Heart right ventricle (tissue), 16 donors: Measurements from ENCODE around the gene GNA12. TPM values are rescaled to one million over a fixed set of nuclear protein-coding genes. Genes with fewer than 3 reads are reported as not detected.

Source experiments
- ATAC-seq, 8 donors: fragments of 200-7000 bp; cut with Tn5 transposase; one replicate each; pipeline ENCODE4 v1.9.1; 2020; ENCODE audit warnings: mild to moderate bottlenecking in 8 of 8, moderate library complexity in 8 of 8, moderate number of reproducible peaks in 1 of 8
- DNase-seq, 2 donors: peaks; one replicate each; pipeline ENCODE4 v3.0.0-alpha.2; 2020
- H3K27ac ChIP-seq, 10 donors: fragments of 200-600 bp; sonication (generic) in 2 of 10; one replicate each; pipeline versions ENCODE4 v1.5.0 to v1.8.0; 2020 to 2022; ENCODE audit warnings: mild to moderate bottlenecking in 3 of 10
- H3K27me3 ChIP-seq, 7 donors: fragments of 200-600 bp; one replicate each; pipeline ENCODE4 v1.8.0; 2021 to 2022; ENCODE audit warnings: mild to moderate bottlenecking in 2 of 7
- H3K36me3 ChIP-seq, 9 donors: fragments of 200-600 bp; sonication (generic) in 1 of 9; one replicate each; pipeline versions ENCODE4 v1.5.0 to v1.8.0; 2020 to 2022; ENCODE audit warnings: mild to moderate bottlenecking in 2 of 9
- H3K4me1 ChIP-seq, 9 donors: fragments of 200-600 bp; sonication (generic) in 1 of 9; one replicate each; pipeline versions ENCODE4 v1.5.0 to v1.8.0; 2020 to 2022; ENCODE audit warnings: mild to moderate bottlenecking in 4 of 9
- H3K4me3 ChIP-seq, 10 donors: fragments of 200-600 bp; sonication (generic) in 2 of 10; one replicate each; pipeline versions ENCODE4 v1.5.0 to v1.8.0; 2020 to 2022; ENCODE audit warnings: mild to moderate bottlenecking in 7 of 10, moderate library complexity in 2 of 10
- H3K9me3 ChIP-seq, 11 donors: fragments of 200-600 bp in 10 of 11; sonication (generic) in 2 of 11; one replicate each; pipeline versions ENCODE4 v1.5.0 to v1.8.0; 2013 to 2022; ENCODE audit warnings: mild to moderate bottlenecking in 2 of 11, control low read depth in 1 of 11, moderate library complexity in 1 of 11
- CTCF ChIP-seq, 9 donors: fragments of 200-600 bp; sonication (generic) in 2 of 9; IDR thresholded peaks; one replicate each; pipeline versions ENCODE4 v1.5.0 to v1.8.0; 2021 to 2022; ENCODE audit warnings: antibody characterized with exemption in 9 of 9, mild to moderate bottlenecking in 5 of 9, moderate library complexity in 1 of 9
- WGBS, 2 donors: extraction: QIAGEN DNeasy Blood & Tissue Kit; methylation state at CpG; one replicate each; pipeline ENCODE4 v1.1.7; 2013; ENCODE audit warnings: inconsistent platforms in 1 of 2; 5-methylcytosine and 5-hydroxymethylcytosine counted together
- intact Hi-C, 10 donors: fragments of 100-400 bp; cut with DNase I; formaldehyde crosslinking; loops; one replicate each; pipeline versions ENCODE4 v1.11.1 to v1.14.2; 2022
- polyA plus RNA-seq, 2 donors: library from polyadenylated mRNA; stranded (reverse); fragments of 200-250 nt; gene quantifications; one replicate each; pipeline ENCODE4 v1.2.3, GENCODE V29; 2013
- total RNA-seq, 10 donors: library from RNA; stranded (reverse); fragmentation: NEBNext Ultra II Directional in 3 of 10; extraction: Animal tissue kit (Norgen Biotek cat#: 25700) in 3 of 10; gene quantifications; one replicate each; pipeline versions ENCODE4 v1.2.1 to v1.2.4, GENCODE V29; 2021 to 2023
- donor health status: Arrhythmogenic right ventricular cardiomyopathy.
- donor health status: ischemic (EF 13 %, LVEDD 7.1; RV severe dilation, severe dysfunction).
- donor health status: healthy with polysubstance abuse.
- donor health status: DM: no; HTN: yes; CAD: no.
- donor health status: DM: no; HTN: no; CAD: no.
- donor health status: ischemic (EF 25% LVEDD 6.9; RV normal size, moderate dysfunction).
- donor health status: ischemic (EF 25% LVEDD 5.7; RV mildly dilated, moderate dysfunction).
- donor health status: healthy.
- donor health status: DM: yes; HTN: yes; CAD: no.
- donor health status: Ischemic cardiomyopathy.
- donor health status: ischemic (EF 35%, LVEDD 5.7; RV mildly dilated, moderate dysfunction).
- donor health status: nonischemic (EF 11% LVEDD 7.7; RV severe dilation, severe dysfunction).
- donor health status: DM: yes; HTN: yes; CAD: no.
- donor health status: PGD.
- donor health status: ischemic (EF 29% LVEDD 5.4; RV normal size, mild dysfunction).
- donor health status: nonischemic (EF 23%, LVEDD 6.1; RV moderate dilation, normal function).

GNA12 gene
- total and polyA plus RNA-seq, 12 donors, result 6.4 to 46.4 (median 33.9) TPM

- TF ChIP-seq CTCF (IDR thresholded peaks at IDR 0.05), result no peak
- DNase-seq (peak in 1 of 2 donors; percentile 45), ATAC-seq (peak in 7 of 8 donors; percentile 14 to 42 (median 32))
- no peaks in the 10 kb centered on the region for H3K36me3 ChIP-seq
- H3K4me3 ChIP-seq, result peak overlapping the region in 5 of 10 donors; percentile 31 to 45 (median 38)
- WGBS, 2 donors, result 30 to 36% methylated on average over 16 to 17 of the region's 17 CpGs
- no peak overlapping the region for H3K27ac ChIP-seq
- H3K9me3 ChIP-seq, result peaks cover 0 to 4% (median 0%) of the 10 kb centered on the region in 11 donors
- H3K4me1 ChIP-seq, result peaks cover 7 to 33% (median 17%) of the 10 kb centered on the region in 9 donors
- intact Hi-C loops, result loop anchor here in 4 of 10 donors (10.0 kb wide), 3 partner anchors 213 to 243 kb away; partner anchors contain the start of gene GRIFIN (in 2 of the 4)
- peaks cover 0 to 60% (median 52%) of the 10 kb centered on the region in 7 donors for H3K27me3 ChIP-seq
Measured at GRCh38 chr7:2687338-2687869, 156.7 kb downstream of the GNA12 start.

GRCh38 chr7:2686101-2686500 lies 158.0 kb downstream of the GNA12 start:
- WGBS, 2 donors, result 93 to 97% methylated on average over 14 of the region's 14 CpGs
- peaks cover 7 to 33% (median 17%) of the 10 kb centered on the region in 9 donors for H3K4me1 ChIP-seq
- peaks cover 0 to 4% (median 0%) of the 10 kb centered on the region in 11 donors for H3K9me3 ChIP-seq
- no peak for DNase-seq
- no peak overlapping the region for H3K4me3 ChIP-seq
- no peak overlapping the region for H3K27ac ChIP-seq
- H3K27me3 ChIP-seq, result peaks cover 0 to 62% (median 58%) of the 10 kb centered on the region in 7 donors
- TF ChIP-seq CTCF (IDR thresholded peaks at IDR 0.05), result no peak
- intact Hi-C loops, result loop anchor here in 4 of 10 donors (10.0 kb wide), 3 partner anchors 211 to 241 kb away; partner anchors contain the start of gene GRIFIN (in 2 of the 4)
- ATAC-seq, result no peak
- no peaks in the 10 kb centered on the region for H3K36me3 ChIP-seq

- 93 to 96% methylated on average over 10 of the region's 11 CpGs for WGBS, 2 donors
- peaks cover 3 to 25% (median 22%) of the 10 kb centered on the region in 9 donors for H3K4me1 ChIP-seq
- H3K27me3 ChIP-seq, result peaks cover 0 to 72% (median 57%) of the 10 kb centered on the region in 7 donors
- H3K36me3 ChIP-seq, result no peaks in the 10 kb centered on the region
- H3K27ac ChIP-seq, result no peak overlapping the region
- intact Hi-C loops, result loop anchor here (5.0 to 10.0 kb wide), 7 partner anchors 112 to 240 kb away; partner anchors contain the start of gene GRIFIN (in 2 of the 10)
- DNase-seq (no peak), ATAC-seq (no peak)
- peaks cover 0 to 4% (median 0%) of the 10 kb centered on the region in 11 donors for H3K9me3 ChIP-seq
- H3K4me3 ChIP-seq, result no peak overlapping the region
- no peak for TF ChIP-seq CTCF (IDR thresholded peaks at IDR 0.05)
Measured at GRCh38 chr7:2684501-2684900, 159.6 kb downstream of the GNA12 start.

- ATAC-seq, result no peak
- WGBS, 2 donors, result 91% methylated on average over 25 to 27 of the region's 27 CpGs
- intact Hi-C loops, result loop anchor here (1.0 to 10.0 kb wide), 12 partner anchors 110 to 237 kb away; partner anchors contain the start of gene GRIFIN (in 2 of the 10)
- peaks cover 0 to 49% (median 33%) of the 10 kb centered on the region in 7 donors for H3K27me3 ChIP-seq
- H3K9me3 ChIP-seq, result peaks cover 0 to 4% (median 0%) of the 10 kb centered on the region in 11 donors
- no peak overlapping the region for H3K4me3 ChIP-seq
- peaks cover 0 to 6% (median 4%) of the 10 kb centered on the region in 9 donors for H3K4me1 ChIP-seq
- DNase-seq, result no peak
- H3K27ac ChIP-seq, result no peak overlapping the region
- no peaks in the 10 kb centered on the region for H3K36me3 ChIP-seq
- TF ChIP-seq CTCF (IDR thresholded peaks at IDR 0.05), result no peak
Measured at GRCh38 chr7:2681929-2682799, 161.9 kb downstream of the GNA12 start.
